HEK293T (cell line): ENCODE measurements around the gene TMEM273.
"Not testable (repeated sequence)": the region's sequence is repeated elsewhere in the genome, so short reads cannot be mapped to it uniquely, and the experiment has no call there.

Experiments used
- CTCF ChIA-PET: fragments of 350-600 bp; formaldehyde crosslinking; extraction: SDS; loops from one replicate; lab custom pipeline; 2021; ENCODE audit warnings: antibody characterized with exemption, inconsistent platforms; lab: Yijun Ruan, JAX
- POLR2A ChIA-PET: fragments of 350-600 bp; formaldehyde crosslinking; extraction: SDS; loops from one replicate; lab custom pipeline; 2020; ENCODE audit warnings: antibody characterized with exemption, inconsistent platforms; lab: Yijun Ruan, JAX
- DNase-seq: peaks from one replicate; pipeline ENCODE4 v3.0.0; 2012; ENCODE audit warnings: mixed read lengths; ENCODE audit errors: extremely low spot score
- ARNT ChIP-seq: fragments of 450-650 bp; IDR thresholded peaks from 2 replicates; pipeline ENCODE4 v1.6.1; 2017; ENCODE audit warnings: mild to moderate bottlenecking
- BHLHE40 ChIP-seq: fragments of 450-650 bp; IDR thresholded peaks from 2 replicates; pipeline ENCODE4 v1.6.1; 2016; ENCODE audit warnings: mild to moderate bottlenecking, moderate library complexity, borderline replicate concordance
- CTBP1 ChIP-seq: fragments of 450-650 bp; IDR thresholded peaks from 2 replicates; pipeline ENCODE4 v1.6.1; 2016; ENCODE audit warnings: borderline replicate concordance
- ELF4 ChIP-seq: fragments of 450-650 bp; IDR thresholded peaks from 2 replicates; pipeline ENCODE4 v1.6.1; 2017; ENCODE audit warnings: antibody characterized with exemption
- FOXA1 ChIP-seq: fragments of 450-650 bp; IDR thresholded peaks from 2 replicates; pipeline ENCODE4 v1.6.1; 2016; ENCODE audit warnings: mild to moderate bottlenecking
- FOXK2 ChIP-seq: fragments of 450-650 bp; IDR thresholded peaks from 2 replicates; pipeline ENCODE4 v1.6.1; 2016; ENCODE audit warnings: mild to moderate bottlenecking
- FOXM1 ChIP-seq: fragments of 450-650 bp; IDR thresholded peaks from 2 replicates; pipeline ENCODE4 v1.6.1; 2017; ENCODE audit warnings: mild to moderate bottlenecking, borderline replicate concordance
- HDGF ChIP-seq: fragments of 450-650 bp; IDR thresholded peaks from 2 replicates; pipeline ENCODE4 v1.6.1; 2017; ENCODE audit warnings: antibody characterized with exemption, borderline replicate concordance
- L3MBTL2 ChIP-seq: fragments of 450-650 bp; conservative IDR thresholded peaks from 2 replicates; pipeline ENCODE4 v1.6.1; 2016; ENCODE audit warnings: mild to moderate bottlenecking
- LEF1 ChIP-seq: fragments of 450-650 bp; IDR thresholded peaks from 2 replicates; pipeline ENCODE4 v1.6.1; 2017; ENCODE audit warnings: mild to moderate bottlenecking, borderline replicate concordance
- NFRKB ChIP-seq: fragments of 450-650 bp; IDR thresholded peaks from 2 replicates; pipeline ENCODE4 v1.6.1; 2016; ENCODE audit warnings: mild to moderate bottlenecking, moderate library complexity
- PKNOX1 ChIP-seq: fragments of 450-650 bp; IDR thresholded peaks from 2 replicates; pipeline ENCODE4 v1.6.1; 2016
- SP1 ChIP-seq: fragments of 450-650 bp; IDR thresholded peaks from 2 replicates; pipeline ENCODE4 v1.6.1; 2017
- SUZ12 ChIP-seq: fragments of 450-650 bp; IDR thresholded peaks from 2 replicates; pipeline ENCODE4 v1.6.1; 2016; ENCODE audit warnings: mild to moderate bottlenecking
- TARDBP ChIP-seq: fragments of 450-650 bp; IDR thresholded peaks from 2 replicates; pipeline ENCODE4 v1.6.1; 2016
- ZNF384 ChIP-seq: fragments of 450-650 bp; IDR thresholded peaks from 2 replicates; pipeline ENCODE4 v1.6.1; 2016

TMEM273 gene

GRCh38 chr10:49197171-49197570 is 9.0 kb upstream of the TMEM273 start:
- POLR2A ChIA-PET: no interaction called here
- no peak for DNase-seq
- TF ChIP-seq PKNOX1 (no peak), LEF1 (no peak), ARNT (no peak), HDGF (no peak)
- CTCF ChIA-PET: no interaction called here

DNA sequence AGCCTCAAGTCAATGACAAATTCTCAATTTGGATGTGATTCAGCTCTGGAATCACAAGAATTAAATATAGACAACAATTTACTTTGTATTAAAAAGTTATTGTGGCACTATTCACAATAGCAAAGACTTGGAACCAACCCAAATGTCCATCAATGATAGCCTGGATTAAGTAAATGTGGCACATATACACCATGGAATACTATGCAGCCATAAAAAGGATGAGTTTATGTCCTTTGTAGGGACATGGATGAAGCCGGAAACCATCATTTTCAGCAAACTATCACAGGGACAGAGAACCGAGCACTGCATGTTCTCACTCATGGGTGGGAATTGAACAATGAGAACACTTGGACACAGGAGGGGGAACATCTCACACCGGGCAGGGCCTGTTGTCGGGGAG is 7.7 kb upstream of the TMEM273 start:
- POLR2A ChIA-PET, CTCF ChIA-PET, DNase-seq: not testable (repeated sequence)

DNA sequence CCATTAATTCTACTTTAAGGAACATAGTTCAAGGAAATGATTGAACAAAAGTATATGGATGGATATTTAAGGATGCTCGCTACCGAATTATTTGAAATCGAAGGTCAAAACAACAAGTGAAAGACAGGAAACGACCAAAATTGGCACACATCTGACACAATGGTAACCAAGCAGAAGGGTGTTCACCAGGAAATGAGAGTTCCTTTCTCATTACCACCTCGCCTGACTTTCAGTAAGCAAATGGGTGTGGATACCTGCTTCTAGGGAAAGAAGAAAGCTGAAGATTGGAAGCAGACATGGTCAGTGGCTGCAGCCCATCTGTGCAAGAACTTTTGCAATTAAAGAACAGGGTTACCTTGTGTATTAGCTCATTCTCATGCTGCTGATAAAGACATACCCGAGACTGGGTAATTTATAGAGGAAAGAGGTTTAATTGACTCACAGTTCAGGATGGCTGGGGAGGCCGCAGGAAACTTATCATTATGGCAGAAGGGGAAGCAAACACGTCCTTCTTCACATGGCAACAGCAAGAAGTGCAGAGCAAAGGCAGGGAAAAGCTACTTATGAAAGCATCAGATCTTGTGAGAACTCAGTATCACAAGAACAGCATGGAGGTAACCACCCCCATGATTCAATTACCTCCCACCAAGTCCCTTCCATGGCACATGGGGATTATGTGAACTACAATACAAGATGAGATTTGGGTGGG is 6.2 kb upstream of the TMEM273 start:
- TF ChIP-seq FOXM1: no peak
- no peak for TF ChIP-seq FOXK2
- TF ChIP-seq HDGF: no peak
- no peak for TF ChIP-seq NFRKB
- TF ChIP-seq TARDBP: no peak
- no peak for TF ChIP-seq ARNT
- no peak for TF ChIP-seq LEF1
- TF ChIP-seq FOXA1: no peak
- TF ChIP-seq SP1: no peak
- no peak for TF ChIP-seq ZNF384
- TF ChIP-seq ELF4: no peak
- TF ChIP-seq CTBP1: no peak
- no peak for DNase-seq
- POLR2A ChIA-PET: no interaction called here
- CTCF ChIA-PET: no interaction called here

GRCh38 chr10:49191349-49191748 is 3.2 kb upstream of the TMEM273 start:
- POLR2A ChIA-PET: no interaction called here
- TF ChIP-seq HDGF (no peak), ZNF384 (no peak), BHLHE40 (no peak), ELF4 (no peak), NFRKB (no peak), SP1 (no peak), ARNT (no peak), PKNOX1 (no peak), L3MBTL2 (no peak), SUZ12 (no peak), LEF1 (no peak), CTBP1 (no peak), TARDBP (no peak), FOXK2 (no peak)
- CTCF ChIA-PET: interaction anchor here (0.7 kb wide), 1 partner anchor 178 kb away, joined by 3 read pairs; no protein-coding TSS in a partner anchor
- DNase-seq: no peak

DNA sequence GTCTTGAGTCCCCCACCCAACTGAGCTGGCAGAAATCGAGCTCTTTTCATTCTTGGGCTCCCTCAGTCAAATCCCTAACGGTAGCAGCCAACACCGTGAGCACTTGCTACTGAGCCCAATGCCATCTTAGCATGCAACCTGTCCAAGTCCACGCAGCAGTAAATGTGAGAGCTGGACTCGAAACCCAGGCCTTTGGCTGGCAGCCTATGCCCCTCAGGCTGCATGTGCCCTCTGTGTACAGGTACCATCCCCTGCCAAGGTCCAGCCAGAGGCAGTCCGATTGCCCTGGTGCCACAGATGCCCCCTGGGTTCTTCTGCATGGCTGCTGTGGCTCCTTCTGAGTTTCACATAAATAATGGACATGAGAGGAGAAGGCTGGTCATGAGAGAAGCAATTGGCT is 1.2 kb upstream of the TMEM273 start:
- POLR2A ChIA-PET: no interaction called here
- TF ChIP-seq ZNF384 (no peak), BHLHE40 (no peak), ARNT (no peak), HDGF (no peak), TARDBP (no peak)
- no peak for DNase-seq
- CTCF ChIA-PET: no interaction called here

GRCh38 chr10:49187044-49187484 is 1.1 kb downstream of the TMEM273 start:
- ChIA-PET CTCF (no interaction called here), POLR2A (no interaction called here)
- no peak for TF ChIP-seq ZNF384
- no peak for TF ChIP-seq FOXK2
- TF ChIP-seq ARNT: no peak
- TF ChIP-seq FOXM1: no peak
- TF ChIP-seq CTBP1: no peak
- no peak for TF ChIP-seq L3MBTL2
- TF ChIP-seq LEF1: no peak
- no peak for TF ChIP-seq HDGF
- TF ChIP-seq PKNOX1: no peak
- no peak for TF ChIP-seq SUZ12
- DNase-seq: no peak

DNA sequence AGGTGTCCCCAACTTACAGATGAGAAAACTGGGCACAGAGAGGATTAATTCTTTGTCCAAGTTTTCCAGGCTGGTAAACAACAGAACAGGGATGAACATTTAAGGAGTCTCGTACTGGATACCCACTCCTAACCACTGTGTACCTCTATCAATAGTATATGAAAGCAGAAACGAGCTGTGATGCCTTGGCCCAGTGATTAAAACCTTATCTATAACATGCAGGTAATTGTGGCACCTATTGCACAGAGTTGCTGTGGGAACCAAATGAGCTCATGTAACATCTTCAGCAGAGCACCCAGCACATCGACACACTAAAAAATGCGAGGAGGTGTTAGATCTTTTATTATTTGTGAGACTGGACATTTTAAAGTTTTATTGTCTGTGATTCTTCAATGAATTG is 1.6 kb downstream of the TMEM273 start:
- no peak for DNase-seq
- ChIA-PET CTCF (no interaction called here), POLR2A (no interaction called here)
- TF ChIP-seq FOXM1 (no peak), LEF1 (no peak), ELF4 (no peak), ARNT (no peak), L3MBTL2 (no peak), CTBP1 (no peak), NFRKB (no peak), PKNOX1 (no peak), TARDBP (no peak), SP1 (no peak), BHLHE40 (no peak), FOXA1 (no peak), FOXK2 (no peak), HDGF (no peak), SUZ12 (no peak), ZNF384 (no peak)
